Body of pancreas (tissue), 4 donors: ENCODE data around the gene LMBR1L.

Experiments
- POLR2A ChIP-seq, 3 donors: fragments of 450-650 bp; IDR thresholded peaks; one replicate each; pipeline ENCODE4 v1.6.1; 2016; ENCODE audit warnings: antibody characterized with exemption in 3 of 3, mild to moderate bottlenecking in 2 of 3
- TF ChIP-seq, protein P1 (sequence below), 7 experiments: fragments of 450-650 bp in 4 of 7; fragments of 200-600 bp in 3 of 7; sonication (generic) in 3 of 7; IDR thresholded peaks; one replicate each; pipeline ENCODE4 v1.5.1; 2016 to 2019; ENCODE audit warnings: antibody characterized with exemption in 7 of 7

DNA sequence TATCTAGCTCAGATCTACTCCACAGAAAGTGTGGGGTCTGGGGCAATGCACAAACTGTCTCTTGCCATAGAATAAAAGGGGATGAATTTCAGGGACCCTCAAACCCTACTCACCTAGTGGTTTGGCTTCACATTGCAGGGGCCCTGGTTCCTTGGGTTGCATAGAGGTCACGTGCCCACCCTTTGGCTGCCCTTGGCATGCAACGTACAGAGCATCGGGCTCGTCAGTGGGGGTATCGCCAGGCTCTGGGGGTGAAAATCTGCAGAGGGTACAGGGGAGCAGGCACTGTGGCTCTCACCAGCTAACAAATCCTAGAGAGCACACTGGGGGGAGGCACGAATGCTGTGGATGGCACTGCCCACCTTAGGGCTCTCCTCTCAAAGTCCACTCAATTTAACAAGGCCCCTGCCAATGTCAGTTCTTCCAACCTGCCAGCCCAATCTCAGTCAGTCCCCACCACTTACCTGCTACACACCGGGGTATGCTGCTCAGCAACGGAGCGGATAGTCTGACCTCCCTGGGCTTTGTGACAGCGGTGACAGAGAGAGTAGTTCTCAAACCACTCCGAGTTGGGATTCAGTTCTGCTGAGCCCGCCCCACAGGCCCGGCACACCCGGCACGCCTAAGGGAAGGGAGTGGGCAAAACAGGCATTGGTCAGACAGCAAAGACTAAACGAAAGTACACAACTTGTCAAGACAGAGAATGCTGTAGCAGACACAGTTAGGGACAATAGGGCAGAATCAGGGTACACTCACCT is 58.0 kb downstream of the LMBR1L start:
- no peak for TF ChIP-seq POLR2A (IDR thresholded peaks at IDR 0.05)
- TF ChIP-seq, protein P1, sequence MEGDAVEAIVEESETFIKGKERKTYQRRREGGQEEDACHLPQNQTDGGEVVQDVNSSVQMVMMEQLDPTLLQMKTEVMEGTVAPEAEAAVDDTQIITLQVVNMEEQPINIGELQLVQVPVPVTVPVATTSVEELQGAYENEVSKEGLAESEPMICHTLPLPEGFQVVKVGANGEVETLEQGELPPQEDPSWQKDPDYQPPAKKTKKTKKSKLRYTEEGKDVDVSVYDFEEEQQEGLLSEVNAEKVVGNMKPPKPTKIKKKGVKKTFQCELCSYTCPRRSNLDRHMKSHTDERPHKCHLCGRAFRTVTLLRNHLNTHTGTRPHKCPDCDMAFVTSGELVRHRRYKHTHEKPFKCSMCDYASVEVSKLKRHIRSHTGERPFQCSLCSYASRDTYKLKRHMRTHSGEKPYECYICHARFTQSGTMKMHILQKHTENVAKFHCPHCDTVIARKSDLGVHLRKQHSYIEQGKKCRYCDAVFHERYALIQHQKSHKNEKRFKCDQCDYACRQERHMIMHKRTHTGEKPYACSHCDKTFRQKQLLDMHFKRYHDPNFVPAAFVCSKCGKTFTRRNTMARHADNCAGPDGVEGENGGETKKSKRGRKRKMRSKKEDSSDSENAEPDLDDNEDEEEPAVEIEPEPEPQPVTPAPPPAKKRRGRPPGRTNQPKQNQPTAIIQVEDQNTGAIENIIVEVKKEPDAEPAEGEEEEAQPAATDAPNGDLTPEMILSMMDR (IDR thresholded peaks at IDR 0.05), result no peak
